UCSD-AML1 (cell line): ENCODE measurements around the gene ABI3BP.

ENCODE experiments used
- DNase-seq: peaks from one replicate; lab custom pipeline; 2025; ENCODE audit not compliant: unreplicated experiment; lab: John Stamatoyannopoulos, UW

The ABI3BP gene

GRCh38 chr3:100844063-100844936 lies 148.9 kb downstream of the ABI3BP start:
- DNase-seq, result no peak

- DNase-seq, result no peak
Observed at GRCh38 chr3:100838157-100838556, 155.1 kb downstream of the ABI3BP start.

GRCh38 chr3:100836661-100837060 lies 156.6 kb downstream of the ABI3BP start:
- DNase-seq, result no peak

- DNase-seq, result no peak
Observed at GRCh38 chr3:100834332-100834731, 158.9 kb downstream of the ABI3BP start.

- no peak for DNase-seq
Observed at GRCh38 chr3:100833483-100833882, 159.7 kb downstream of the ABI3BP start.

GRCh38 chr3:100831629-100832028 lies 161.6 kb downstream of the ABI3BP start:
- DNase-seq, result no peak

- DNase-seq, result no peak
Observed at GRCh38 chr3:100830931-100831330, 162.3 kb downstream of the ABI3BP start.

GRCh38 chr3:100825574-100825973 lies 167.6 kb downstream of the ABI3BP start:
- DNase-seq, result no peak

GRCh38 chr3:100815583-100815982 lies 177.6 kb downstream of the ABI3BP start:
- no peak for DNase-seq

- DNase-seq, result no peak
Observed at GRCh38 chr3:100813828-100814227, 179.4 kb downstream of the ABI3BP start.

- no peak for DNase-seq
Observed at GRCh38 chr3:100811779-100812507, 181.3 kb downstream of the ABI3BP start.

GRCh38 chr3:100810671-100811070 lies 182.6 kb downstream of the ABI3BP start:
- DNase-seq, result no peak

GRCh38 chr3:100804631-100805030 lies 188.6 kb downstream of the ABI3BP start:
- DNase-seq, result no peak

GRCh38 chr3:100803711-100804110 lies 189.5 kb downstream of the ABI3BP start:
- no peak for DNase-seq

- no peak for DNase-seq
Observed at GRCh38 chr3:100802126-100802525, 191.1 kb downstream of the ABI3BP start.

- DNase-seq, result no peak
Observed at GRCh38 chr3:100798012-100798411, 195.2 kb downstream of the ABI3BP start.

GRCh38 chr3:100796556-100796955 lies 196.7 kb downstream of the ABI3BP start:
- no peak for DNase-seq

GRCh38 chr3:100789579-100789978 lies 203.6 kb downstream of the ABI3BP start:
- DNase-seq, result no peak

- no peak for DNase-seq
Observed at GRCh38 chr3:100783619-100784018, 209.6 kb downstream of the ABI3BP start.

GRCh38 chr3:100782906-100783305 lies 210.3 kb downstream of the ABI3BP start:
- no peak for DNase-seq

GRCh38 chr3:100782348-100782747 lies 210.9 kb downstream of the ABI3BP start:
- DNase-seq, result no peak

GRCh38 chr3:100781301-100781700 lies 211.9 kb downstream of the ABI3BP start:
- no peak for DNase-seq
